GM13976 (cell line): Measurements from ENCODE around the gene SLC35F3.

Source experiments
- DNase-seq: peaks from one replicate; pipeline ENCODE4 v3.0.0; 2012; ENCODE audit warnings: low spot score
- in situ Hi-C: fragments of 300-500 bp; cut with MboI; formaldehyde crosslinking; loops from one replicate; pipeline ENCODE4 v1.12.0; 2022; ENCODE audit warnings: low sequenced_read_pairs, mixed read lengths, inconsistent platforms; ENCODE audit not compliant: unreplicated experiment
- TF ChIP-seq, protein P1 (sequence below): IDR thresholded peaks from 2 replicates; pipeline ENCODE4 v1.5.1; 2012; ENCODE audit warnings: borderline replicate concordance, mild to moderate bottlenecking; ENCODE audit not compliant: insufficient read depth; ENCODE audit errors: extremely low read depth, missing control alignments, control extremely low read depth

Gene SLC35F3

DNA sequence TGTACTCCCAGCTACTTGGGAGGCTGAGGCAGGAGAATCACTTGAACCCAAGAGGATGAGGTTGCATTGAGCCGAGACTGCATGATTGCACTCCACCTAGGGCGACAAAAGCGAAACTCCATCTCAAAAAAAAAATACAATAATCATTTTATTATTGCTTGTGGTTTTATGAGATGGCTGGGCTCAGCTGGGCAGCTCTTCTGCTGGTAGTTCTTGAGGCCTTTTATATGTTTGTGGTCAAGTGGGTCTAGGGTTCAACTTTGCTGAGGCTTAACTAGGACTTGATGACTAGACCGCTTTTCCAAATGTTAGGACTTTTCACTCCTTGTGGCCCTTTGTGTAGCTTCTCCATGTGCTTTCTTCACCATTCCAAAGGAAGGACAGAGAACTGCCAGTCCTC lies 53.2 kb downstream of the SLC35F3 start:
- TF ChIP-seq, protein P1, sequence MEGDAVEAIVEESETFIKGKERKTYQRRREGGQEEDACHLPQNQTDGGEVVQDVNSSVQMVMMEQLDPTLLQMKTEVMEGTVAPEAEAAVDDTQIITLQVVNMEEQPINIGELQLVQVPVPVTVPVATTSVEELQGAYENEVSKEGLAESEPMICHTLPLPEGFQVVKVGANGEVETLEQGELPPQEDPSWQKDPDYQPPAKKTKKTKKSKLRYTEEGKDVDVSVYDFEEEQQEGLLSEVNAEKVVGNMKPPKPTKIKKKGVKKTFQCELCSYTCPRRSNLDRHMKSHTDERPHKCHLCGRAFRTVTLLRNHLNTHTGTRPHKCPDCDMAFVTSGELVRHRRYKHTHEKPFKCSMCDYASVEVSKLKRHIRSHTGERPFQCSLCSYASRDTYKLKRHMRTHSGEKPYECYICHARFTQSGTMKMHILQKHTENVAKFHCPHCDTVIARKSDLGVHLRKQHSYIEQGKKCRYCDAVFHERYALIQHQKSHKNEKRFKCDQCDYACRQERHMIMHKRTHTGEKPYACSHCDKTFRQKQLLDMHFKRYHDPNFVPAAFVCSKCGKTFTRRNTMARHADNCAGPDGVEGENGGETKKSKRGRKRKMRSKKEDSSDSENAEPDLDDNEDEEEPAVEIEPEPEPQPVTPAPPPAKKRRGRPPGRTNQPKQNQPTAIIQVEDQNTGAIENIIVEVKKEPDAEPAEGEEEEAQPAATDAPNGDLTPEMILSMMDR = no peak
- DNase-seq = no peak
- in situ Hi-C loops = no loop called here

DNA sequence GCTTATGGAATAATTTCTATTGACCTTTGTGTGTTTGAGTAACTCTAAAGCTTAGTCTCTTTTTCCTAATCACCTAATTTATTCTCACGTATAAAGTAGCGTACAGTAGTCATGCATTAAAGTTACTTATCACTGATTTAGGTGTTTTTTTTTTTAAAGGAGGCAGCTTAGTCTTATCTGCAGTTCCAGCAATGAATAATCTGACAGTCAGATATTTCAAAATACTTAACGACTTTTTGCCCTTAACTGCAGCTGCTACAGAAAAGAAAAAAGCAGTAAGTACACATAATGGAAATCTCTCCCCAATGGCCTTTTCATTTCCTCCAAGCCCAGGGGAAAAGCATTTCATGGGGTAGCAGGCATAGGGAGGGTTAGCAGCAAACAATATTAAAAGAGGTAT lies 54.6 kb downstream of the SLC35F3 start:
- TF ChIP-seq, protein P1 = no peak
- DNase-seq = no peak
- in situ Hi-C loops = no loop called here

- DNase-seq = no peak
- TF ChIP-seq, protein P1 = no peak
- in situ Hi-C loops = no loop called here
Observed at GRCh38 chr1:233959971-233960370, 55.5 kb downstream of the SLC35F3 start.

DNA sequence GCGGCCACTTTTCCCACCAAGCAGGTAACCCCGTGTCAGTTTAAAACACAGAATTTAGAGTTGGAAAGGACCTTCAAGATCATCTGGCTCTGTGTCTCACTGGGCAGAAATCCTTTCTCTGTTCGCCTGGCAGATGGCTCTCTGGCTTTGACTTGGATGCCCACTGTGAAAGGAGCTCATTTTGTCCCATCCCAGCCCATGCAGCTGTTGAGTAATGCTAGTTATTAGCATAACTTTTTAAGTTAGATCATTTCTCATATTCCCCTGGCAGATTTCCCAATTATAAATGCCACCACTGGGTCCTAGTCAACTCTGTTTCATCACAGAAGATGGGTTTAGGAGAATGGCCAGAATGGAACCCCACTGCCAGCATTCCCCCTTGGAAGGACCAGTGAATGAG lies 55.9 kb downstream of the SLC35F3 start:
- TF ChIP-seq, protein P1 = no peak
- DNase-seq = no peak
- in situ Hi-C loops = no loop called here

DNA sequence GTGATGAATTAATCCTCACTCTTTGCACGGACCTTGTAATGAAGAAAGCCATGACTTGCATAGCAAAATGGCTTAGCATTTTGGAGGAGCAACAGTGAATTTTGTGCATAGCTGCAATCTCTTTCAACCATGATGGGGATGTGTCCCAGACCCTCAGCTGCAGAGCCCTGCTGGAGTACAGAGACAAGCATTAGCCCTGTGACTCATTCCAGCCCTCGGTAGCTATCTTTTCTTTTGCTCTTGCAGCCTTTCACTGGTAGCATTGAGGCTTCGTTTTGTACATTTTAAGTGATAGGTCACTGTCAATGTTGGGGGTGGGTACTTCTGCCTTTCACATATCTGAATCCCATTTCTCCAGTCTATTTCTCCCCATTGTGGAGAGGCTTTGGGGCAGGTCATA lies 58.4 kb downstream of the SLC35F3 start:
- DNase-seq = no peak
- in situ Hi-C loops = no loop called here
- TF ChIP-seq, protein P1 = no peak

- TF ChIP-seq, protein P1 = no peak
- DNase-seq = no peak
- in situ Hi-C loops = no loop called here
Observed at GRCh38 chr1:233965856-233966255, 61.4 kb downstream of the SLC35F3 start.

DNA sequence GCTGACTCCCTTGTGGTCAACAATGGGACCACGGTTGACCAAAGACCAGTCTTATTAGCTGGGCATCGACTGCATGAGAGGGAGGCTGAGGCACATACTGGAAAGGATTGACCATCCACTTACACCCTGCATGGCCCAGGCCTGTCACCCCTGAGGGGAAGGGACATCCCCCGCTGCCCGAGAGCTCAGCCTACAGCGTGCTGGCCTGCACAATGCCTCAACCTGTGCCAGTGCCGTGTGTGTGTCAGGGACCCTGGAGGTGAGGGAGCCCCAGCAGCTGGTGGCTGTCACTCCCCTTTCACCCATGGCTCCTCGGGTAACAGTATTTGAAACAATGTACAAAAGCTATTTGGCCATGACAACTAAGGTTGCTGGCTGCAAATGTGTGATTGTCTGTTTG lies 67.3 kb downstream of the SLC35F3 start:
- TF ChIP-seq, protein P1 = no peak
- no peak for DNase-seq
- in situ Hi-C loops = no loop called here
